GM19372 (cell line): ENCODE measurements around the gene CPT1B.

ENCODE experiments used
- ATAC-seq: cut with Tn5 transposase; IDR thresholded peaks from one replicate; pipeline ENCODE4 v1.9.1; 2021; ENCODE audit warnings: mild to moderate bottlenecking, low read depth, moderate library complexity; ENCODE audit not compliant: unreplicated experiment

The CPT1B gene

GRCh38 chr22:50530877-50531545, 47.2 kb downstream of the CPT1B start:
- ATAC-seq: no peak

- no peak for ATAC-seq
Observed at GRCh38 chr22:50530580-50530876, 47.7 kb downstream of the CPT1B start.

- no peak for ATAC-seq
Observed at GRCh38 chr22:50529897-50530579, 48.2 kb downstream of the CPT1B start, which contains the start of gene TYMP. TSS of gene TYMP (minus strand) at chr22:50530012. CDS start at chr22:50529709, 303 bp downstream.

GRCh38 chr22:50529416-50529896, 48.8 kb downstream of the CPT1B start:
- no peak for ATAC-seq

GRCh38 chr22:50528682-50529415, 49.4 kb downstream of the CPT1B start:
- no peak for ATAC-seq

DNA sequence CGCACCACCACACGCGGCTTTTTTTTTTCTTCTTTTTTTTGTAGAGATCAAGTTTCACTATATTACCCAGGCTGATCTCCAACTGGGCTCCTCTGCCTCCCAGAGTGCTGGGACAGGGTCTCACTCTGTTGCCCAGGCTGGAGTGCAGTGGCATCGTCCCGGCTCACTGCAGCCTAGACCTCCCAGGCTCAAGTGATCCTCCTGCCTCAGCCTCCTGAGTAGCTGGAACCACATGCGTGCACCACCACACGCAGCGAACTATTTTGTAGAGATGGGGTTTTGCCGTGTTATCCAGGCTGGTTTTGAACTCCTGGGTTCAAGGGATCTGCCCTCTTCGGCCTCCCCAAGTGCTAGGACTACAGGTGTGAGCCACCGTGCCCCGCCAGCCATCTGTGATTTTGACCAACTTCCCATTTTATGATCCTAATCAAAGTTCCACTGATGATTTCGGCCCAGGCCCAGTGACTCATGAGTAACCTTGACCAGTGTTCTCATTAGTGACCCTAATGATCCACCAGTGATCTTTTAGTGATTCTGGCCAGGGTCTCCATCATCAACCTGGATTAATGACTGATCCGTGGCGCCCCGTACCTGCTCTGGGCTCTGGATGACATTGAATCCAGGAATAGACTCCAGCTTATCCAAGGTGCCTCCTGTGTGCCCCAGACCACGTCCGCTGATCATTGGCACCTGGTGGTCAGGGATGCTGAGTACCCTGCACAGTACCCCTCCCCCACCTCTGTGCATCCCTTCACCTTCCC, 50.1 kb downstream of the CPT1B start:
- ATAC-seq: no peak

DNA sequence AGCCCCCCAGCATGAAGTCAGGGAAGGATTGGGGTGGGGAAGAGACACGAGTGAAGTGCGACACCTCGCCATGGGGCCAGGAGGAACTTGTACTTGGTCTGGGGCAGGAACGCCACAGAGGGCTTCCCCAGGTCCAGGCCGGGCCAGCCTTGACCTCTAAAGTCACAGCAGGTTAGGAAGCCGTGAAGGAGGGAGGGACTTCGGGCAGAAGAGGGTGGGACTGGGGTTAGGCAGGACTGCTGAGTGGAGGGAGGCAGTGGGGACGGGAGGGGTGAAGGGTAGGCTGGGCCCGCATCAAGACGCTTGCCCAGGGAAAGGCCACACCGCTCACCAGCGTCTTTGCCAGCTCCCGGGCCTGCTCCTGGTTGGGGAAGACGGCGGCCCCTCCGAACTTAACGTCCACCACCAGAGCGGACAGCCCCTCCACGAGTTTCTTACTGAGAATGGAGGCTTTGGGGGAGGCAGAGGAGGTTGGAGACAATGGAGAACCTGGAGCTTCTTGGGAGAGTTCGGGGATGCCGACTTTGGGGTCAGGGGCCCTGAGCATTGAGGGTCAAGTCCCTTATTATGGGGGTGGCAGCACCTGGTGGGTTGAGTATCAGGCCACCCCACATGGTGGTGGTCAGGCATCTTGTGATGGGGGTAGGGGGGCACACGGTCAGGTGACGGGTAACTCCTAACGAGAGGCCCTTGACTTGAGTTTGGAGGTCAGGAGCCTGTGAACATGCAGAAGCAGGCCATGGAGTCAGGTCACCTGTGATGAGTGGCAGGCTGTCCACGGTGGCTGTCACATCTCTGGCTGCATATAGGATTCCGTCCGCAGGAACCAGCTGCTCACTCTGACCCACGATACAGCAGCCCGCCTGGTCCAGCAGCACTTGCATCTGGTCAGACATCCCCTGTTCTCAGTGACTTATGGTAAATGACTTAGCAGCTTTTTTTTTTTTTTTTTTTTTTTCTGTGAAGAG, 51.1 kb downstream of the CPT1B start:
- no peak for ATAC-seq

DNA sequence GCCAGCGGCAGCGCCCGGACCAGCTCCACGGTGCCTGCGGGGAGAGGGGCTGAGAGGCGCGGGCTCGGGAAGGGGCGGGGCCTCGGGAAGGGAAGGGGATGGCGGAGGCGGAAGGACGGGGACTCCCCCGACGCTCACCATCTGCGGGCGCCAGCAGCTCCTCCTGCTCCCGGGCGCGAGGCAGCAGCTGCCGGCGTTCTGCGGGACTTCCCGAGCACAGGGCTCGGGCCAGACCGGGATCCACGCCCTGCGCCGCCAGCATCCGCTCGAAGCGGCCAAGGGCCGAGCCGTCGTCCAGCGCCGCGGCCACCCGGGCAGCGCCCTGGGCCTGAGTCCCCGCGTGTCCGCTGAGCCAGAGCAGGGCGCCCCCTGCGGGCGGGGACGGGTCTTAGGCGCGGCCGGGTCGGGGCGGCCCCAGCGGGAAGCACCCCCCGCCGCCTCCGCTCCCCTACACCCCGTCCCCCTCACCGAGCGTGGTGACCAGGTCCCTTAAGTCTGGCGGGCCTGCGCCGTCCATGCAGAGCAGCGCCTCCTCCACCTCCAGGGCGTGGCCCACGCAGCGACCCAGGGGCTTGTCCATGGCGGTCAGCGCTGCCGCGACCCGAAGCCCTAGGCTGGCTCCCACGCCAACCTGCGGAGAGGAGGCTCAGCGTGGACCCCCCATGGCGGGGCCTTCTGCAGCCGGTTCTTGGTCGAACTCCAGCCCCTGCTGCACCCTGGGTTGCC, 52.0 kb downstream of the CPT1B start:
- ATAC-seq: peak; percentile 23

DNA sequence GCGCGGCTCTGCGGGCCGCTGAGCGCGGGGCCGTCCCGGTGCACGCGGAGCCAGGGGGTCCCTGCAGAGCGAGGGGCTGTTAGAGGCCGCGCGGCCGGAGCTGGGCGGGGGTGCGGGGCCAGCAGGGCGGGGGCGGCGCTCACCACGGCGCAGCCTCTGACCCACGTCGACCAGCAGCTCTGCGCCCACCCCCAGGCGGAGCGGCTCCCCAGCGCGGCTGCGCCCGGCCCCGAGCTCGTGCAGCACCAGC, 52.4 kb downstream of the CPT1B start:
- ATAC-seq: no peak

GRCh38 chr22:50525104-50525857, 52.9 kb downstream of the CPT1B start, which contains the start of gene SCO2:
TSS of gene SCO2 (minus strand) at chr22:50525598. CDS start at chr22:50524411, 1,187 bp downstream.
- ATAC-seq: peak; percentile 49

- no peak for ATAC-seq
Observed at GRCh38 chr22:50524676-50525103, 53.5 kb downstream of the CPT1B start.

- ATAC-seq: no peak
Observed at GRCh38 chr22:50523806-50524675, 54.2 kb downstream of the CPT1B start.

GRCh38 chr22:50523458-50523805, 54.8 kb downstream of the CPT1B start:
- ATAC-seq: no peak

- ATAC-seq: no peak
Observed at GRCh38 chr22:50522806-50523438, 55.3 kb downstream of the CPT1B start.

DNA sequence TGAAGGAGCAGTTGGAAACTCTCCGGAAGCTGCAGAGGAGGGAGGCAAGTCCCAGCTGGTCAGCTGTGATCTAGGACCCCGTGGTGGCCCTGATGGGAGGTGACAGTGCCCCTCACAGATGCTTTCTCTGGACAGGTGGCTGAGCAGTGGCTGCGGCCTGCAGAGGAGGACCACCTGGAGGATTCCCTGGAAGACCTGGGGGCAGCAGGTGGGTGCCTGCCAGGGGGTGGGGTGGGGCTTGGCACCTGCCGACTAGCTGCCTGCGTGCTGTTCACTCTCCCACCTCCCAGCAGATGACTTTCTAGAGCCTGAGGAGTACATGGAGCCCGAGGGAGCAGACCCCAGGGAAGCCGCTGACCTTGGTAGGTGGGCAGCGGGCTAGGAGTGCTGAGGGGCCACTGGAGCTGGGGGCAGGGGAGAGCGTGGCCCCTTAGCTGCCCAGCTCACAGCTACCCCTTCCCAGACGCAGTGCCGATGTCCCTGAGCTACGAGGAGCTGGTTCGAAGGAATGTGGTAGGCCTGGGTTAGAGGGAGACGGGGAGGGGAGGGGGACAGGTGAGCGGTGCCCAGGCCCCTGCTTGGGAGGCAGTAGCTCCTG, 55.9 kb downstream of the CPT1B start:
- ATAC-seq: no peak

DNA sequence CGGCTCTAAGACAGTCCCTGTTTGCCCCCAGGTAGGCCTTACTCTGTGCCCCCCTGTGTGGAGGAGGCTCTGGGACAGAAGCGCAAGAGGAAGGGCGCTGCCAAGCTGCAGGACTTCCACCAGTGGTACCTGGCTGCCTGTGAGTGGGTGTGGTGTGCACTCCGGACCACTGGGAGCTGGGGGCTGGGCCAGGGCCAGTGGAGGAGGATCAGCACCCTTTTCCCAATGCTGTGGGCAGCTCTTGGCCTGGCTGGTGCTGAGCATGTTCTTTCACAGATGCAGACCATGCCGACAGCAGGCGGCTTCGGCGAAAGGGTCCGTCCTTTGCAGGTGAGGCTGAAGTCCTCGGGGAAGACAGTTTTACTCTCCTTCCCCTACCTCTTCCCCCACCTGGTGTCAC, 56.5 kb downstream of the CPT1B start:
- no peak for ATAC-seq
